ENCODE results near the gene CLIP1. TPM values are rescaled to one million over a fixed set of nuclear protein-coding genes. Genes with fewer than 3 reads are reported as not detected.
A peak's percentile ranks its signal among the peaks of the same experiment; 100 is the strongest.
"Not testable (repeated sequence)": the region's sequence is repeated elsewhere in the genome, so short reads cannot be mapped to it uniquely, and the experiment has no call there.

The CLIP1 gene
- total RNA-seq, 4 donors from 2014 or later = 371 to 626 (median 552) TPM

- TF ChIP-seq POLR2A (IDR thresholded peaks at IDR 0.05) (peak in 1 of 2 donors; percentile 59), CTCF (IDR thresholded peaks at IDR 0.05 in 4 of 5, conservative IDR thresholded peaks at IDR 0.05 in 1 of 5) (peak in 4 of 5 experiments; percentile 67 to 80 (median 74))
- ATAC-seq = peak; percentile 80 to 83
- Histone ChIP-seq H3K4me1 (peaks cover 35 to 75% of the 10 kb centered on the region in 2 donors), H3K36me3 (no peaks in the 10 kb centered on the region), H3K27ac (peak overlapping the region; percentile 88 to 96 (median 93)), H3K27me3 (no peaks in the 10 kb centered on the region), H3K4me3 (peak overlapping the region; percentile 46 to 59 (median 50)), H3K9me3 (no peaks in the 10 kb centered on the region)
- peak; percentile 94 to 97 for DNase-seq
- in situ Hi-C loops (cut with MboI; ENCODE audit: low sequenced_read_pairs in 4 of 4) (loop anchor here in 2 of 4 donors (5.0 kb wide), 1 partner anchor 73 kb away; no protein-coding TSS in a partner anchor), intact Hi-C loops (cut with DNase I; ENCODE audit: low total_unique reads) (loop anchor here (1.0 to 2.0 kb wide), 4 partner anchors 22 to 72 kb away; no protein-coding TSS in a partner anchor)
These were observed 22.7 kb downstream of the CLIP1 start for GRCh38 chr12:122399592-122400373.

GRCh38 chr12:122399254-122399591 lies 23.2 kb downstream of the CLIP1 start:
- no peaks in the 10 kb centered on the region for H3K9me3 ChIP-seq
- H3K36me3 ChIP-seq = no peaks in the 10 kb centered on the region
- DNase-seq (peak in 1 of 2 donors; percentile 54), ATAC-seq (peak in 1 of 2 donors; percentile 40)
- in situ Hi-C loops (cut with MboI; ENCODE audit: low sequenced_read_pairs in 4 of 4) (loop anchor here in 2 of 4 donors (5.0 kb wide), 1 partner anchor 73 kb away; no protein-coding TSS in a partner anchor), intact Hi-C loops (cut with DNase I; ENCODE audit: low total_unique reads) (loop anchor here (1.0 kb wide), 1 partner anchor 72 kb away; no protein-coding TSS in a partner anchor)
- peaks cover 29 to 71% of the 10 kb centered on the region in 2 donors for H3K4me1 ChIP-seq
- peak overlapping the region; percentile 88 to 96 (median 93) for H3K27ac ChIP-seq
- no peak for TF ChIP-seq CTCF (IDR thresholded peaks at IDR 0.05 in 4 of 5, conservative IDR thresholded peaks at IDR 0.05 in 1 of 5)
- no peak for TF ChIP-seq POLR2A (IDR thresholded peaks at IDR 0.05)
- peak overlapping the region; percentile 46 to 59 (median 50) for H3K4me3 ChIP-seq
- H3K27me3 ChIP-seq = no peaks in the 10 kb centered on the region

- in situ Hi-C loops (cut with MboI; ENCODE audit: low sequenced_read_pairs in 4 of 4) = loop anchor here in 2 of 4 donors (5.0 kb wide), 1 partner anchor 74 kb away; no protein-coding TSS in a partner anchor
- Histone ChIP-seq H3K4me1 (peaks cover 21 to 68% of the 10 kb centered on the region in 2 donors), H3K4me3 (peak overlapping the region; percentile 46 to 59 (median 50)), H3K27ac (peak overlapping the region; percentile 88 to 96 (median 93))
- H3K27me3 ChIP-seq; ATAC-seq; intact Hi-C loops (cut with DNase I; ENCODE audit: low total_unique reads); DNase-seq; H3K9me3 ChIP-seq; H3K36me3 ChIP-seq: not testable (repeated sequence)
These were observed 24.5 kb downstream of the CLIP1 start for GRCh38 chr12:122397981-122398380.

GRCh38 chr12:122395319-122395718 lies 27.1 kb downstream of the CLIP1 start:
- Histone ChIP-seq H3K36me3 (no peaks in the 10 kb centered on the region), H3K27ac (peak overlapping the region; percentile 88 to 96 (median 93)), H3K4me3 (peak overlapping the region in 2 of 4 donors; percentile 1 to 11), H3K27me3 (no peaks in the 10 kb centered on the region), H3K4me1 (peaks cover 10 to 61% of the 10 kb centered on the region in 2 donors), H3K9me3 (no peaks in the 10 kb centered on the region)
- TF ChIP-seq CTCF (IDR thresholded peaks at IDR 0.05 in 4 of 5, conservative IDR thresholded peaks at IDR 0.05 in 1 of 5) (no peak), POLR2A (IDR thresholded peaks at IDR 0.05) (no peak)
- in situ Hi-C loops (cut with MboI; ENCODE audit: low sequenced_read_pairs in 4 of 4) = loop anchor here in 2 of 4 donors (5.0 kb wide), 1 partner anchor 77 kb away; no protein-coding TSS in a partner anchor
- DNase-seq (no peak), ATAC-seq (no peak)
- intact Hi-C loops (cut with DNase I; ENCODE audit: low total_unique reads) = no loop called here

- intact Hi-C loops (cut with DNase I; ENCODE audit: low total_unique reads) (no loop called here), in situ Hi-C loops (cut with MboI; ENCODE audit: low sequenced_read_pairs in 4 of 4) (loop anchor here in 2 of 4 donors (5.0 kb wide), 1 partner anchor 78 kb away; no protein-coding TSS in a partner anchor)
- Histone ChIP-seq H3K4me1 (peaks cover 10 to 55% of the 10 kb centered on the region in 2 donors), H3K27me3 (no peaks in the 10 kb centered on the region), H3K36me3 (no peaks in the 10 kb centered on the region), H3K4me3 (peak overlapping the region in 2 of 4 donors; percentile 1 to 11), H3K27ac (peak overlapping the region; percentile 88 to 96 (median 93)), H3K9me3 (no peaks in the 10 kb centered on the region)
- no peak for TF ChIP-seq CTCF (IDR thresholded peaks at IDR 0.05 in 4 of 5, conservative IDR thresholded peaks at IDR 0.05 in 1 of 5)
- no peak for TF ChIP-seq POLR2A (IDR thresholded peaks at IDR 0.05)
- DNase-seq (peak in 1 of 2 donors; percentile 73), ATAC-seq (no peak)
These were observed 27.8 kb downstream of the CLIP1 start for GRCh38 chr12:122394626-122395194.

Data from gastrocnemius medialis (tissue), 4 donors.